ENCODE measurements around the gene TMPRSS3.
"Not testable (repeated sequence)": the region's sequence is repeated elsewhere in the genome, so short reads cannot be mapped to it uniquely, and the experiment has no call there.

The TMPRSS3 gene

GRCh38 chr21:42408718-42409117 lies 12.9 kb upstream of the TMPRSS3 start:
- DNase-seq (ENCODE audit: low read depth, low spot score) = not testable (repeated sequence)

- DNase-seq (ENCODE audit: low read depth, low spot score) = no peak
Measured at GRCh38 chr21:42407476-42407875, 11.6 kb upstream of the TMPRSS3 start.

- DNase-seq (ENCODE audit: low read depth, low spot score) = no peak
Measured at GRCh38 chr21:42406866-42407265, 11.0 kb upstream of the TMPRSS3 start.

GRCh38 chr21:42406201-42406621 lies 10.4 kb upstream of the TMPRSS3 start:
- no peak for DNase-seq (ENCODE audit: low read depth, low spot score)

- DNase-seq (ENCODE audit: low read depth, low spot score) = no peak
Measured at GRCh38 chr21:42405064-42406013, 9.5 kb upstream of the TMPRSS3 start.

- no peak for DNase-seq (ENCODE audit: low read depth, low spot score)
Measured at GRCh38 chr21:42404539-42404938, 8.7 kb upstream of the TMPRSS3 start.

GRCh38 chr21:42403611-42404231 lies 7.9 kb upstream of the TMPRSS3 start, which contains the start of gene UBASH3A:
UBASH3A (plus strand) TSS chr21:42403902; CDS start chr21:42403946, 44 bp downstream.
- DNase-seq (ENCODE audit: low read depth, low spot score) = no peak

- DNase-seq (ENCODE audit: low read depth, low spot score) = no peak
Measured at GRCh38 chr21:42401820-42402251, 6.0 kb upstream of the TMPRSS3 start.

- no peak for DNase-seq (ENCODE audit: low read depth, low spot score)
Measured at GRCh38 chr21:42401154-42401553, 5.3 kb upstream of the TMPRSS3 start.

GRCh38 chr21:42400525-42400924 lies 4.7 kb upstream of the TMPRSS3 start:
- DNase-seq (ENCODE audit: low read depth, low spot score) = no peak

- DNase-seq (ENCODE audit: low read depth, low spot score) = no peak
Measured at GRCh38 chr21:42398436-42399028, 2.7 kb upstream of the TMPRSS3 start.

GRCh38 chr21:42397746-42398394 lies 2.0 kb upstream of the TMPRSS3 start:
- DNase-seq (ENCODE audit: low read depth, low spot score) = no peak

- no peak for DNase-seq (ENCODE audit: low read depth, low spot score)
Measured at GRCh38 chr21:42396799-42397745, 1.2 kb upstream of the TMPRSS3 start.

- no peak for DNase-seq (ENCODE audit: low read depth, low spot score)
Measured at GRCh38 chr21:42395302-42395701, 550 bp downstream of the TMPRSS3 start.

GRCh38 chr21:42393443-42393950 lies 2.4 kb downstream of the TMPRSS3 start:
- no peak for DNase-seq (ENCODE audit: low read depth, low spot score)

GRCh38 chr21:42392731-42393442 lies 3.0 kb downstream of the TMPRSS3 start:
- DNase-seq (ENCODE audit: low read depth, low spot score) = no peak

- DNase-seq (ENCODE audit: low read depth, low spot score) = no peak
Measured at GRCh38 chr21:42391297-42391696, 4.6 kb downstream of the TMPRSS3 start.

- no peak for DNase-seq (ENCODE audit: low read depth, low spot score)
Measured at GRCh38 chr21:42390696-42391095, 5.2 kb downstream of the TMPRSS3 start.

GRCh38 chr21:42390193-42390592 lies 5.7 kb downstream of the TMPRSS3 start:
- no peak for DNase-seq (ENCODE audit: low read depth, low spot score)

GRCh38 chr21:42389449-42389835 lies 6.4 kb downstream of the TMPRSS3 start:
- DNase-seq (ENCODE audit: low read depth, low spot score) = no peak
